HG03520 (cell line): ENCODE data around the gene GDPD3.
"Not testable (repeated sequence)": the region's sequence is repeated elsewhere in the genome, so short reads cannot be mapped to it uniquely, and the experiment has no call there.

Experiments used
- ATAC-seq: cut with Tn5 transposase; IDR thresholded peaks from one replicate; pipeline ENCODE4 v1.9.1; 2021; ENCODE audit warnings: mild to moderate bottlenecking, moderate library complexity; ENCODE audit not compliant: unreplicated experiment

Gene GDPD3

DNA sequence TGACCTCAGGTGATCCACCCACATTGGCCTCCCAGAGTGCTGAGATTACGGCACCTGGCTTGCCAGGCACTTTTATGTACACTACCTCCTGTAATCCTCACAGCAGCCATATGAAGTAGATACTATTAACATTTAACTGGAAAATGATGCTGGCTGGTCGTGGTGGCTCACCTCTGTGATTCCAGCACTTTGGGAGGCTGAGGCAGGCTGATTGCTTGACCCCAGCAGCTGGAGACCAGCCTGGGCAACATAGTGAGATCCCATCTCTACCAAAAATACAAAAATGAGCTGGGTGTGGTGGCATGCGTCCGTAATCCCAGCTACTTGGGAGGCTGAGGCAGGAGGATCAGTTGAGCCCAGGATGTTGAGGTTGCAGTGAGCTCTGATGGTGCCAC is 11.6 kb upstream of the GDPD3 start:
- no peak for ATAC-seq

- ATAC-seq: no peak
Measured at GRCh38 chr16:30122604-30123160, 9.3 kb upstream of the GDPD3 start.

DNA sequence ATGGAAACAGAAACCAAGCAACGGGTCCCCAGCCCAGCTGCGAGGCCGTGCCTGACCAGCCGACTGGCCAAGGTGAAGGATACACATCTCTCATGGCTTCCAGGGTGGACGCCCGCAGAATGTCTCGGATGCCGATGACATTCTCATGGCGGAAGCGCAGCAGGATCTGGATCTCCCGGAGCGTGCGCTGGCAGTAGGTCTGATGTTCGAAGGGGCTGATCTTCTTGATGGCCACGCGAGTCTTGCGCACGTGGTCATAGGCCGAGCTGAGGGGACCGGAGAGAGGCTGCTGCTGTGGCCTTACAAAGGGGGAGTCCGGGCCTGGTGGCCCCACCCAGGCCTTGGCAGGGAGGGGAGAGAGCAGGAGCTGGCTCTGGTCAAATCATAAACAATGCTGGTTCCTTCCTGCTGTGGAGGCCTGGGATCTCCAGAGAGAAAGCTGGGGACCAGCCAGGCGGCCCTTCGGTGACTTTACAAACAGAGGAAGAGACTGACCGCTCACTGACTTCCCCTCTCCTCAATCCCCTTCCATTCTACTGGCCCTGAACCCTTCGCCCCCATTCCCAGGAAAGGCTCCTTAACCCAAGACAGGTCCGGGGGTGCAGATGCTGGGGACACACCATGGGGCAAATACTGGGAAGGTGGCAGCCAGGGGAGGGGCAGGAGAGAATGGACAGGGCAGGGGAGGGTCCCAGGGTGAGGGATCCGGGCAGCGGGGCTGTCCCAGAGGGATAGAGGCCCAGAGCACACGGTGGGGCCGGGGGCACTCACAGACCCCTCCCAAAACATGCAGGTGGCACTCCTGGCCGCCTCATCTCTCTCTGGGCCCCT is 8.6 kb upstream of the GDPD3 start:
- no peak for ATAC-seq

- ATAC-seq: no peak
Measured at GRCh38 chr16:30120340-30121105, 7.2 kb upstream of the GDPD3 start.

GRCh38 chr16:30119428-30119827 is 6.1 kb upstream of the GDPD3 start:
- no peak for ATAC-seq

DNA sequence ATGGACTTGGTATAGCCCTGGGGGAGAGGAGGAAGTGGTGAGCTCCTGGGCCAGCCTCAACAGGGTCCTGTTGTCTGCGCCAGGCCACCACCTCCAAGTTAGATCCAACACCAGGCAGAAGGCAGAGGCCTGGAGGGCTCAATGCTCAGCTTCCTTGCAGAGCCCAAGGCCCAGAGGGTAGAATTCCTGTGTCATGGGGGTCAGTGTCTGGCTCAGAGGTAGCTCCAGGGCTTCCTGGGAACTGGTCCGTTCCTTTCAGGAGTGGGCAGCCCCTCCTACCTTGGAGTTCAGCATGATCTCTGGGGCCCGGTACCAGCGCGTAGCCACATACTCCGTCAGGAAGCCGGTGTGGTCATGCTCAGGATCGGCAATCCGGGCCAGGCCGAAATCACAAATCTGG is 4.4 kb upstream of the GDPD3 start:
- no peak for ATAC-seq

- ATAC-seq: no peak
Measured at GRCh38 chr16:30116291-30117207, 3.2 kb upstream of the GDPD3 start.

- ATAC-seq: no peak
Measured at GRCh38 chr16:30115238-30115637, 1.9 kb upstream of the GDPD3 start.

- ATAC-seq: not testable (repeated sequence)
Measured at GRCh38 chr16:30114833-30115232, 1.5 kb upstream of the GDPD3 start.

DNA sequence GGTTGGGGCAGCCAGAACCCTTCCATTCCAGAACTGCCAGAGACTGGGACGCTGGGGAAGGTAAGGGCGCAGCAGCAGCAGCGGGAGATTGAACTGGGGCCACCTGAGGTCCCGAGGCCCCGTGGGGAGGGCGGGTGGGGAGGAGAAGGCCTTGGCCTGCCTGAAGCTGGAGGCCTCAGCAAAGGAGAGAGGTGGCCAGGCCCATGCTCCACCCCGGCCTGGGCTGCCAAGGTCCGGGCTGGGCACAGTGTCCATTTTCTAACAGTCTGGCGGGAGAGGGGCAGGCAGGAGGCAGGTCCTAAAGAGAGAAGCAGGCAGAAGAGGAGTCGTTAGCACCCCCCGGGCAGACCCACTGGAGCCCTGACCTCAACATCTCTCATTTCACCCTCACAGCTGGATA is 1.1 kb upstream of the GDPD3 start:
- no peak for ATAC-seq

GRCh38 chr16:30113711-30114333 is 485 bp upstream of the GDPD3 start:
- no peak for ATAC-seq

DNA sequence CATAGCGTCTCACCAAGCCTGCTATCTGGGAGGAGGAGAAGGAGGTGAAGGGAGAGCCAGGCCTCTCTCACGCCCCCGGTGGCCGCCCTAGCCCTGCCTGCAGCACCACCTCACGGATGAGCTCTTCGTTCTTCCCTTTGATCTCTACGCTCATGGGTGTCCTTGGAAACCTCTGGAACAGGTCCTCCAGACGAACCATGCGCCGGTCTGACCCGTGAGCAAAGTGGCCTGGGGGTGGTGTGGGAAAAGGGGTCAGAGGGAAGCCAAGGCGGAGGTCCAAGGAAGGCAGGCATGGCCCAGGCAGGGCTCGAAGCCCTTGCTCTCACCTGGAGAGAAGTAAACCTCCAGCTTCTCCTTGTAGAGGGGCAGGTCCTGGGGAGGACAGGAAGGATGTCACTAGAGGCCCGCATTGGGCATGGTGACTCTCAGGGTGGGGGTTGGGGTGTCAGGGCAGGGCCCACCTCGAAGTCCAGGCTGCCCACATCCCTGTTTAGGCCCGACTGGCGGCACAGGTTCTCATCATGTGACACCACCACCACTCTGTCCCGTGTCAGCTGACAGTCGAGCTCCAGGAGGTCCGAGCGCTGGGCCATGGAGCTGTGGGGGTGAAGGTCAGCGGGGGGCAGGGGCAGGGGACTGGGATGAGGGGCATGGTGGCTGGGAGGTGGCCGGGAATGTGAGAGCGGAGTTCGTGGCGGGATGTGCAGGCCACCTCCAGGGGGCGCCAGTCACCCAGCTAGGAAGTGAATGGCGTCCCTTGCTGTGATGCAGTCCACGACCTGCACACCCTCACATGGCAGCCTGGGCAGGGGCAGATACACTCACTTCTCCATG is 923 bp downstream of the GDPD3 start:
- no peak for ATAC-seq

GRCh38 chr16:30110661-30111060 is 2.7 kb downstream of the GDPD3 start:
- no peak for ATAC-seq

GRCh38 chr16:30108059-30108850 is 5.1 kb downstream of the GDPD3 start:
- ATAC-seq: no peak

- no peak for ATAC-seq
Measured at GRCh38 chr16:30104492-30104891, 8.8 kb downstream of the GDPD3 start.

GRCh38 chr16:30104090-30104489 is 9.2 kb downstream of the GDPD3 start:
- ATAC-seq: no peak

DNA sequence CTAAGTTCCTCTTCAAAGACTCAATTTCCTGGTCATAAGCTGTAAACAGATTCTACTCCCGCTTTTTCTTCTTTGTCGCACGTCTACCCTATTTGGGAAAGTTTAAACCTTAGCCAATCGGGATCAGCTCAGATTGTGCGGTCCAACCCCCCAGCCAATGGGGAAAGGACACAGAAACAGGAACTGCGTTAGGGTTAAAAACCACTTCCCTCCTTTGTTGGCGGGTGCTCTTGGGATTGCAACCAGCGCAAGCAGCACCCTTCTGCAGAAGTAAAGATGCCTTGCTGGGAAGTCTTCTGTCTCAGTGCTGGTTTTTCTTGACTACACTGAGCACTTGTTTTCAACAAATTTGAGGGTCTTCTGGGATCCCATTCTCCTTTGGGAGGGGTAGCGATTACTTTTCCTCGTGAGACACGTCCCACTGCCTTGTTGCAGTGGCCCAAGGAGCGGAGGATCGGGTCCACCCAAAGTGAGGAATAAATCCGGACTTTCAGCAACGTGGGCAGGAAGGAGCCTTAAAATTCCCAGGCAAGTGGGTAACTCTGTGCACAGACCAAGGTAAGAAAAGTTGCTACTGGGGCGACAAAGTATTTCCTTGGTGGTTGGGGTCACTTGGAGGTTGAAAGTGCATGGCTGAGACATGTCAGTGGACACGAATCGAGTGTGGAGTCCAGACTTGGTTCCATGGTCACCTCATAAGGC is 16.3 kb downstream of the GDPD3 start:
- ATAC-seq: no peak
